Caco-2 (cell line): ENCODE results near the gene GPRC5D. TPM values are rescaled to one million over a fixed set of nuclear protein-coding genes. Genes with fewer than 3 reads are reported as not detected.

Experiments used
- BruUV-seq: library from RNA; stranded (reverse); fragments of 400-500 nt; replicated peaks from 2 replicates; lab custom pipeline; 2021; lab: Mats Ljungman, UMichigan
- CTCF ChIA-PET: fragments of 300-600 bp; sonication (Branson Sonifier 250); formaldehyde crosslinking; loops from one replicate; lab custom pipeline; 2022; ENCODE audit warnings: antibody characterized with exemption; lab: Charles Lee
- POLR2A ChIA-PET: fragments of 300-600 bp; sonication (Branson Sonifier 250); formaldehyde crosslinking; loops from one replicate; lab custom pipeline; 2022; ENCODE audit warnings: antibody characterized with exemption; lab: Charles Lee
- DNase-seq, 2 experiments: peaks; one replicate each; pipeline versions ENCODE4 v3.0.0 to v3.0.0-alpha.2; 2020 to 2022
- H3K27me3 ChIP-seq: replicated peaks from 2 replicates; pipeline ENCODE4 v1.6.0; 2011; ENCODE audit warnings: low read length; ENCODE audit not compliant: control insufficient read depth, insufficient read depth
- H3K36me3 ChIP-seq: 2 replicates; pipeline ENCODE4 v1.5.1; 2011; ENCODE audit warnings: low read length; ENCODE audit not compliant: control insufficient read depth, insufficient read depth
- H3K4me1 ChIP-seq: fragments of 250-450 bp; sonication (Bioruptor Pico); 2 replicates; pipeline ENCODE4 v1.5.1; 2020; ENCODE audit warnings: mild to moderate bottlenecking
- H3K4me3 ChIP-seq: 2 replicates; pipeline ENCODE4 v1.5.1; 2011; ENCODE audit warnings: low read depth, mild to moderate bottlenecking, control low read depth, low read length
- H3K9me3 ChIP-seq: fragments of 250-450 bp; sonication (Bioruptor Pico); 2 replicates; pipeline ENCODE4 v1.5.1; 2020; ENCODE audit warnings: mild to moderate bottlenecking, moderate library complexity
- H3K27ac Mint-ChIP-seq: one replicate; pipeline ENCODE4 v1.8.0; 2022; ENCODE audit warnings: mixed read lengths; ENCODE audit not compliant: unreplicated experiment
- H3K27me3 Mint-ChIP-seq: one replicate; pipeline ENCODE4 v1.8.0; 2022; ENCODE audit warnings: mixed read lengths; ENCODE audit not compliant: insufficient read depth, unreplicated experiment
- H3K36me3 Mint-ChIP-seq: one replicate; pipeline ENCODE4 v1.8.0; 2022; ENCODE audit warnings: mild to moderate bottlenecking, mixed read lengths; ENCODE audit not compliant: insufficient read depth, unreplicated experiment
- H3K4me1 Mint-ChIP-seq: one replicate; pipeline ENCODE4 v1.8.0; 2022; ENCODE audit warnings: low read depth, mixed read lengths; ENCODE audit not compliant: unreplicated experiment
- H3K4me3 Mint-ChIP-seq: one replicate; pipeline ENCODE4 v1.8.0; 2022; ENCODE audit warnings: mild to moderate bottlenecking, moderate library complexity, mixed read lengths; ENCODE audit not compliant: unreplicated experiment
- H3K9me3 Mint-ChIP-seq: one replicate; pipeline ENCODE4 v1.8.0; 2022; ENCODE audit warnings: mixed read lengths; ENCODE audit not compliant: unreplicated experiment
- CTCF ChIP-seq, 2 experiments: fragments of 200-600 bp in 1 of 2; IDR thresholded peaks; 1 replicate in 1 of 2; 2 replicates in 1 of 2; pipeline versions ENCODE4 v1.5.1 to v1.8.0; 2011 to 2022; ENCODE audit warnings: antibody characterized with exemption in 1 of 2, control low read depth in 1 of 2, inconsistent platforms in 1 of 2, low read depth in 1 of 2, low read length in 1 of 2, mild to moderate bottlenecking in 1 of 2, moderate library complexity in 1 of 2; ENCODE audit not compliant: insufficient read depth in 1 of 2, severe bottlenecking in 1 of 2, unreplicated experiment in 1 of 2
- intact Hi-C: fragments of 100-400 bp; cut with micrococcal nuclease; formaldehyde crosslinking; loops from one replicate; pipeline ENCODE4 v1.10.0; 2022; ENCODE audit not compliant: unreplicated experiment
- total RNA-seq: library from RNA; stranded (reverse); gene quantifications from 2 replicates; pipeline ENCODE4 v1.2.3, GENCODE V29; 2022

The GPRC5D gene
- total RNA-seq, 1 experiment from 2014 or later: not detected

- Histone ChIP-seq H3K36me3 (no peaks in the 10 kb centered on the region), H3K4me1 (peaks cover 27% of the 10 kb centered on the region), H3K4me3 (no peak overlapping the region), H3K27me3 (no peaks in the 10 kb centered on the region), H3K9me3 (0 out of 2 replicates have a peak, but pooled peaks cover 3% of the 10 kb centered on the region)
- Mint-ChIP-seq H3K4me1 (peaks cover 31% of the 10 kb centered on the region), H3K9me3 (peaks cover 13% of the 10 kb centered on the region), H3K27me3 (no peaks in the 10 kb centered on the region), H3K27ac (peak overlapping the region; percentile 65), H3K36me3 (peaks cover 20% of the 10 kb centered on the region), H3K4me3 (no peak overlapping the region)
- intact Hi-C loops: no loop called here
- BruUV-seq: no TSS peak
- DNase-seq: no peak
- POLR2A ChIA-PET: no interaction called here
- no peak for TF ChIP-seq CTCF (IDR thresholded peaks at IDR 0.05; ENCODE audit: insufficient read depth in 1 of 2, low read depth in 1 of 2, low read length in 1 of 2, severe bottlenecking in 1 of 2, unreplicated experiment in 1 of 2)
- CTCF ChIA-PET: no interaction called here
These were observed 26.6 kb downstream of the GPRC5D start for GRCh38 chr12:12925388-12925787.

- Mint-ChIP-seq H3K36me3 (peaks cover 30% of the 10 kb centered on the region), H3K4me3 (no peak overlapping the region), H3K27me3 (no peaks in the 10 kb centered on the region), H3K4me1 (peaks cover 37% of the 10 kb centered on the region), H3K27ac (peak overlapping the region; percentile 46), H3K9me3 (peaks cover 13% of the 10 kb centered on the region)
- no peak for TF ChIP-seq CTCF (IDR thresholded peaks at IDR 0.05; ENCODE audit: insufficient read depth in 1 of 2, low read depth in 1 of 2, low read length in 1 of 2, severe bottlenecking in 1 of 2, unreplicated experiment in 1 of 2)
- no peaks in the 10 kb centered on the region for H3K27me3 ChIP-seq
- CTCF ChIA-PET: interaction anchor here (0.6 kb wide), 1 partner anchor 36 kb away, joined by 6 read pairs; no protein-coding TSS in a partner anchor
- DNase-seq: peak in 1 of 2 experiments; percentile 64
- BruUV-seq: no TSS peak
- H3K36me3 ChIP-seq: no peaks in the 10 kb centered on the region
- H3K4me3 ChIP-seq: no peak overlapping the region
- intact Hi-C loops: no loop called here
- peaks cover 27% of the 10 kb centered on the region for H3K4me1 ChIP-seq
- H3K9me3 ChIP-seq: 0 out of 2 replicates have a peak, but pooled peaks cover 3% of the 10 kb centered on the region
- POLR2A ChIA-PET: no interaction called here
These were observed 27.8 kb downstream of the GPRC5D start for GRCh38 chr12:12924169-12924568.

GRCh38 chr12:12922978-12923377 is 29.0 kb downstream of the GPRC5D start:
- Mint-ChIP-seq H3K27ac (no peak overlapping the region), H3K9me3 (peaks cover 13% of the 10 kb centered on the region), H3K4me3 (no peak overlapping the region), H3K27me3 (no peaks in the 10 kb centered on the region), H3K36me3 (peaks cover 42% of the 10 kb centered on the region), H3K4me1 (peaks cover 37% of the 10 kb centered on the region)
- no peak overlapping the region for H3K4me3 ChIP-seq
- ChIA-PET POLR2A (no interaction called here), CTCF (no interaction called here)
- H3K27me3 ChIP-seq: no peaks in the 10 kb centered on the region
- intact Hi-C loops: no loop called here
- DNase-seq: peak in 1 of 2 experiments; percentile 30
- TF ChIP-seq CTCF (IDR thresholded peaks at IDR 0.05; ENCODE audit: insufficient read depth in 1 of 2, low read depth in 1 of 2, low read length in 1 of 2, severe bottlenecking in 1 of 2, unreplicated experiment in 1 of 2): no peak
- no peaks in the 10 kb centered on the region for H3K36me3 ChIP-seq
- no TSS peak for BruUV-seq
- H3K4me1 ChIP-seq: peaks cover 27% of the 10 kb centered on the region
- 0 out of 2 replicates have a peak, but pooled peaks cover 3% of the 10 kb centered on the region for H3K9me3 ChIP-seq
